Gastrocnemius medialis (tissue), 4 donors: ENCODE results near the gene ZNF540.

Experiments
- CTCF ChIP-seq, 5 experiments: fragments of 450-650 bp in 3 of 5; fragments of 200-600 bp in 2 of 5; sonication (generic) in 2 of 5; IDR thresholded peaks in 4 of 5; conservative IDR thresholded peaks in 1 of 5; 1 replicate in 4 of 5; 2 replicates in 1 of 5; pipeline ENCODE4 v1.5.1; 2016 to 2019; ENCODE audit warnings: antibody characterized with exemption in 5 of 5, mild to moderate bottlenecking in 3 of 5, moderate library complexity in 3 of 5
- POLR2A ChIP-seq, 2 donors: fragments of 450-650 bp; IDR thresholded peaks; one replicate each; pipeline ENCODE4 v1.6.1; 2017; ENCODE audit warnings: antibody characterized with exemption in 2 of 2, mild to moderate bottlenecking in 2 of 2, moderate library complexity in 2 of 2

- TF ChIP-seq POLR2A (IDR thresholded peaks at IDR 0.05): no peak
- no peak for TF ChIP-seq CTCF (IDR thresholded peaks at IDR 0.05 in 4 of 5, conservative IDR thresholded peaks at IDR 0.05 in 1 of 5)
These were observed 60.1 kb downstream of the ZNF540 start for GRCh38 chr19:37654629-37655300.
